GM08714 (cell line): ENCODE data around the gene SUGP1.
A peak's percentile ranks its signal among the peaks of the same experiment; 100 is the strongest.

ENCODE experiments used
- H3K4me3 ChIP-seq: fragments of 200-500 bp; sonication (Bioruptor generic); 2 replicates; pipeline ENCODE4 v1.5.1; 2014; ENCODE audit warnings: mild to moderate bottlenecking, low read length, inconsistent platforms
- ZNF274 ChIP-seq: IDR thresholded peaks from 2 replicates; pipeline ENCODE4 v1.6.1; 2012; ENCODE audit warnings: mild to moderate bottlenecking, low read depth, low read length

The SUGP1 gene

GRCh38 chr19:19327672-19328071 lies 7.4 kb upstream of the SUGP1 start:
- no peak for TF ChIP-seq ZNF274
- H3K4me3 ChIP-seq, result no peak overlapping the region

DNA sequence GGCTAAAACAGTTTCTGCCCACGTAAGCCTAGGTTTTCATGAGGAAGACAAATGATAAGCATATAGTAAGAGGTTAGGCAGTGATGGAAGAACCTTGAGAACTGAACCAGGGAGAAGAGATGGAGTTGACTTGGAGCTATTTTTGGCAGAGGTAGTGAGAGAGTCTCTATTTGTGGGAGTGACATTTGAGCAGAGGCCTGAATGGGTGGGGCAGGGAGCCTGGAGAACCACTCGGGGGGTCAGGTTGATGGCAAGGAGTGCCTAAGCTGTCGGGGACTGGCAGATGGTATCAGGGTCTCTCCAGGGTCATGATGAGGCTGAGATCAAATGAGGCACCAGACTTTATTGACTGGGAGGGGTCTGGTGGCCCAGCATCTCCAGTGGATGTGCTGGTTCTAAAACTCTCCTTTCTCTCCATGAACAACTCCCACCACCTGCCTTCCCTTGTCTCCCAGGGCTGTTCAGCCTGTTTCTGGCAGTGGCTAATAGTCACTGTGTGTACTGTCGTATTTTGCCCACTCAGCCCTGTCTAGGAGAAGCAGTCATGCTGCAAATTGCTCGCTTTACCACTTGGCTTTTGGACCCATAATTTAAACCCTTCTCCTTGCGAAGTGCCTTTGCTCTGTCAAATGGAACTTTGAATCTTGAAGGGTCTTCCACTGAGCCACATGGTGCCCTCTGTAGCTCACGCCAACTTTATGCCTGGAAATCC lies 3.9 kb upstream of the SUGP1 start:
- TF ChIP-seq ZNF274, result no peak
- H3K4me3 ChIP-seq, result no peak overlapping the region

DNA sequence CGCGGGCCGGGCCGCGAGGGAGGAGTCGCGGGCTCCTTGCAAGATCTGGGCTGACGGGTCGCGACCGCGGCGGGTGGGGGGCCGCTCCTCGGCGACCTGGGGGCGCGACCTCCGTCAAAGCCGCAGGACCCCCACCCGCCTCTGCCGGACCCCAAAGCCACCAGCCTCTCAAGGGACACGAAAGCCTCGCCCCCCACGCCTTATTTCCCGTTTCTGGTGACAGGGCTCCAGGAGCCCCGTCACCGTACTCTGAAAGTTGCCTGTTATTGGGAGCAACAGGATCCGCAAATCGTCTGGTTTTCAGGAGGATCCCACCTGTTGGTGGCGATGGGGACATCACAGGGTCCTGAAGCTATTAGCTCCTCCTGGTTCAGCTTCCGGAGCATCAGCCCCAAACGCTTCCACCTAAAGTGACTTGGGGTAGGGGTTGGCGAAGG lies 850 bp upstream of the SUGP1 start:
- TF ChIP-seq ZNF274, result no peak

GRCh38 chr19:19319732-19320360 lies 463 bp downstream of the SUGP1 start:
- TF ChIP-seq ZNF274, result no peak
- H3K4me3 ChIP-seq, result peak overlapping the region; percentile 74

More for the DNA sequence above, 850 bp upstream of the SUGP1 start:
- peak overlapping the region; percentile 74 for H3K4me3 ChIP-seq

- H3K4me3 ChIP-seq, result no peak overlapping the region
- TF ChIP-seq ZNF274, result no peak
These were observed 4.2 kb downstream of the SUGP1 start for GRCh38 chr19:19316082-19316481.

DNA sequence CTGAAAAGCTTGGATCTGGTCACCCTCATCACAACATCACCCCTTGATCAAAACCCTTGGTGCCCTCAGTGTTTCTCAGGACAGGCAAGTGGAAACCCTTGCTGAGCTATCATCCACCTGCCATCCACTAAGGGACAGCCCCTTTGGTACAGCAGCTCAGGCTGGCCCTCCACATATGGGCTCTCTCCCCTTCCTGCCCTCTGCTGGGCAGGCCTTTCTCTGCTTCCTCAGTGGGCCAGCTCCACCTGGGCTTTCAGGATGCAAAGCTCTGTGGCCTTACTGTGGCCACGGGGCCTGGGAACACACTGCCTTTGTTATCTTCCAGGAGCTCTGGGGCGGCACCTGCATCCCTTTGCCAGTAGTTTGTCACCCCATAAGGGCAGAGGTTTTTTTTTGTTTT lies 4.9 kb downstream of the SUGP1 start:
- no peak overlapping the region for H3K4me3 ChIP-seq
- TF ChIP-seq ZNF274, result no peak

DNA sequence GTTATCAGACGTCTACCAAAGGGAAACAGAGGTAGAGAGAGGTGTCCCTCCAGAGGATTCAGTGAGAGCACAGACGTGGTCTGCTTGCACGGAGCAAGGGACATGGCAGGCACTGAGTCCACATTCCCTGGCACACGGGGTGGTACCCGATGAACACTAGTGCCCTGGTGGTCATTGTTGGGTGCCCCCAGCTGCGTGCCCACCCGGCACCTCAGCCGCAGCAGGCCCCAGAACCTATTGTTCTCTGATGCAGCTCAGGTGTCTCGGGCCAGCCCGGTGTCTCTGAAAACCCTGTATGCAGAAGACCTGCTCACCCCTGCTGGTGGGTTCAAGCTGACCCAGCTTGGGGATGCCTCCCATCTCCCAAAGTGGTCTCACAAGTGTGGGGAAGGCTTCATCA lies 11.9 kb downstream of the SUGP1 start:
- TF ChIP-seq ZNF274, result no peak
- H3K4me3 ChIP-seq, result no peak overlapping the region

- no peak for TF ChIP-seq ZNF274
- no peak overlapping the region for H3K4me3 ChIP-seq
These were observed 14.1 kb downstream of the SUGP1 start for GRCh38 chr19:19306191-19306590.

DNA sequence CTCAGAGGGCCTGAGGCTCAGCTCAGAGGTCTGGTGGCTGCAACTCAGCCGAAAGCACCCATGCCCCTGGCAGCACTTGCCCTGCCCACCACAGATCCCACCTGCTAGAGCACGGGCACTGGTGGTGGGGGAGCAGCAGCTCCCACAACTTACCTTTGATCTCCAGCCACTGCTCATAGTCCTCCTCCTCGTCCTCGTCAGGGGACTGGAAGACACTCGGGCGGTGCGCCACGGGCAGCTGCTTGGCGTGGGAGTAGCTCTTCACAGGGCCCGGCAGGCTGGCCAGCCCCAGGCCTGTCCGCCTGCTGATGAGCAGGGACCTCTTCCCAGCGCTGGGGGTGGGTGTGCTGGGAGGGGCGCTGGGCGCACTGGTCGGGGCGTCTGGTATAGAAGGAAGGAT lies 14.6 kb downstream of the SUGP1 start:
- no peak overlapping the region for H3K4me3 ChIP-seq
- TF ChIP-seq ZNF274, result no peak

GRCh38 chr19:19305066-19305465 lies 15.2 kb downstream of the SUGP1 start:
- no peak for TF ChIP-seq ZNF274
- H3K4me3 ChIP-seq, result no peak overlapping the region

- no peak for TF ChIP-seq ZNF274
- no peak overlapping the region for H3K4me3 ChIP-seq
These were observed 15.9 kb downstream of the SUGP1 start for GRCh38 chr19:19304186-19304965.

GRCh38 chr19:19303411-19303810 lies 16.9 kb downstream of the SUGP1 start:
- no peak for TF ChIP-seq ZNF274
- H3K4me3 ChIP-seq, result no peak overlapping the region

- TF ChIP-seq ZNF274, result no peak
- no peak overlapping the region for H3K4me3 ChIP-seq
These were observed 19.7 kb downstream of the SUGP1 start for GRCh38 chr19:19300613-19301012.

DNA sequence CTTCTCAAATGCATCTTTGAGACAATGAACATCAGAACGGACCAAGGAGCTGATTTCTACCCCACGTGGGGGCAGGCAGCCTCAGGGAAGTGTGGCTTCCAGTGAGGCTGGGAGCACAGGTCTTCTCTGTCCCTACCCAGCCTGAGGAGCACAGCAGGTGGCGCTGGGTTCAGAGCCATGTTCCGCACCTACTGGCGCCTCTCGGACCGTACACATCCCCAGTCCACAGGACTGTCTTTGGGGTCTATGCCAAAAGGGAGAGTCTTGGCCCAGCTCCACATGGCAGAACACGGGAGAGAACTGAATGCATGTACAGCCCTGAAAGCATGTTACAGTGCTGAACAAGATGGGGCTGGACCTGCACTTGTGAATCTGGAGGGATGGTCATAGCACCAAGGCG lies 22.6 kb downstream of the SUGP1 start:
- TF ChIP-seq ZNF274, result no peak
- no peak overlapping the region for H3K4me3 ChIP-seq
